Tibial nerve (tissue), 4 donors: ENCODE data around the gene HUNK.

Source experiments
- EP300 ChIP-seq, 2 donors: sonication (generic); formaldehyde crosslinking; IDR thresholded peaks; one replicate each; pipeline ENCODE4 v1.6.1; 2017; ENCODE audit warnings: antibody characterized with exemption in 2 of 2, mild to moderate bottlenecking in 1 of 2
- POLR2A ChIP-seq, 2 donors: fragments of 450-650 bp; IDR thresholded peaks; one replicate each; pipeline ENCODE4 v1.6.1; 2017; ENCODE audit warnings: antibody characterized with exemption in 2 of 2, mild to moderate bottlenecking in 2 of 2, moderate library complexity in 2 of 2
- TF ChIP-seq, protein P1 (sequence below), 5 experiments: fragments of 200-600 bp in 3 of 5; fragments of 450-650 bp in 2 of 5; sonication (generic) in 3 of 5; IDR thresholded peaks; one replicate each; pipeline ENCODE4 v1.5.1; 2016 to 2019; ENCODE audit warnings: antibody characterized with exemption in 5 of 5, mild to moderate bottlenecking in 3 of 5, moderate library complexity in 2 of 5

GRCh38 chr21:31900121-31900895 lies 27.5 kb downstream of the HUNK start:
- TF ChIP-seq, protein P1, sequence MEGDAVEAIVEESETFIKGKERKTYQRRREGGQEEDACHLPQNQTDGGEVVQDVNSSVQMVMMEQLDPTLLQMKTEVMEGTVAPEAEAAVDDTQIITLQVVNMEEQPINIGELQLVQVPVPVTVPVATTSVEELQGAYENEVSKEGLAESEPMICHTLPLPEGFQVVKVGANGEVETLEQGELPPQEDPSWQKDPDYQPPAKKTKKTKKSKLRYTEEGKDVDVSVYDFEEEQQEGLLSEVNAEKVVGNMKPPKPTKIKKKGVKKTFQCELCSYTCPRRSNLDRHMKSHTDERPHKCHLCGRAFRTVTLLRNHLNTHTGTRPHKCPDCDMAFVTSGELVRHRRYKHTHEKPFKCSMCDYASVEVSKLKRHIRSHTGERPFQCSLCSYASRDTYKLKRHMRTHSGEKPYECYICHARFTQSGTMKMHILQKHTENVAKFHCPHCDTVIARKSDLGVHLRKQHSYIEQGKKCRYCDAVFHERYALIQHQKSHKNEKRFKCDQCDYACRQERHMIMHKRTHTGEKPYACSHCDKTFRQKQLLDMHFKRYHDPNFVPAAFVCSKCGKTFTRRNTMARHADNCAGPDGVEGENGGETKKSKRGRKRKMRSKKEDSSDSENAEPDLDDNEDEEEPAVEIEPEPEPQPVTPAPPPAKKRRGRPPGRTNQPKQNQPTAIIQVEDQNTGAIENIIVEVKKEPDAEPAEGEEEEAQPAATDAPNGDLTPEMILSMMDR (IDR thresholded peaks at IDR 0.05) = no peak
- TF ChIP-seq EP300 (IDR thresholded peaks at IDR 0.05) = no peak
- no peak for TF ChIP-seq POLR2A (IDR thresholded peaks at IDR 0.05)
